Adrenal gland (tissue), 5 donors: Measurements from ENCODE around the gene STRN4.

Source experiments
- POLR2A ChIP-seq, 2 donors: fragments of 450-650 bp; IDR thresholded peaks; one replicate each; pipeline ENCODE4 v1.6.1; 2017; ENCODE audit warnings: antibody characterized with exemption in 2 of 2, mild to moderate bottlenecking in 2 of 2, moderate library complexity in 1 of 2
- TF ChIP-seq, protein P1 (sequence below), 6 experiments: fragments of 450-650 bp in 4 of 6; fragments of 200-600 bp in 2 of 6; sonication (generic) in 1 of 6; IDR thresholded peaks; 1 replicate in 5 of 6; 2 replicates in 1 of 6; pipeline versions ENCODE4 v1.5.1 to v1.8.0; 2016 to 2021; ENCODE audit warnings: antibody characterized with exemption in 6 of 6, mild to moderate bottlenecking in 2 of 6, moderate library complexity in 1 of 6
- donor health status: DM: no; HTN: no; CAD: no.

DNA sequence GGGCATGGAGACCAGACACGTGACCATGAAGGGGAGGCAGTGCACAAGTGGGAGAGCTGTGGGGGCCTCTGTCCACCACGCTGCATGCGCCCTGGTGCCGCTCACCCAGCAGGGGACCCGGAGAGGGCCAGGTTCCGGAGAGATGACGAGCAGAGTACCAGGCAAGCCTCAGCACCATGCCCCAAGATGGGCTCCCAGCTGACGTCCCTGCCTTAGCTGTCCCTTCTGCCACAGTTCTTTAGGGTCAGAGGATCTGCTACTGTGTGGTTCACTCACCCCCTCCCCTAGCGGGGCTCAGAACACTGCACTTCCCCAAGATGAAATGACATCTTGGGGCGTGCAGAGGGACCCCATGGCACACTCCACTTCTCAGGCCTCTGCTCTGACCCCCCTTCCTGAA is 19.7 kb downstream of the STRN4 start:
- TF ChIP-seq, protein P1, sequence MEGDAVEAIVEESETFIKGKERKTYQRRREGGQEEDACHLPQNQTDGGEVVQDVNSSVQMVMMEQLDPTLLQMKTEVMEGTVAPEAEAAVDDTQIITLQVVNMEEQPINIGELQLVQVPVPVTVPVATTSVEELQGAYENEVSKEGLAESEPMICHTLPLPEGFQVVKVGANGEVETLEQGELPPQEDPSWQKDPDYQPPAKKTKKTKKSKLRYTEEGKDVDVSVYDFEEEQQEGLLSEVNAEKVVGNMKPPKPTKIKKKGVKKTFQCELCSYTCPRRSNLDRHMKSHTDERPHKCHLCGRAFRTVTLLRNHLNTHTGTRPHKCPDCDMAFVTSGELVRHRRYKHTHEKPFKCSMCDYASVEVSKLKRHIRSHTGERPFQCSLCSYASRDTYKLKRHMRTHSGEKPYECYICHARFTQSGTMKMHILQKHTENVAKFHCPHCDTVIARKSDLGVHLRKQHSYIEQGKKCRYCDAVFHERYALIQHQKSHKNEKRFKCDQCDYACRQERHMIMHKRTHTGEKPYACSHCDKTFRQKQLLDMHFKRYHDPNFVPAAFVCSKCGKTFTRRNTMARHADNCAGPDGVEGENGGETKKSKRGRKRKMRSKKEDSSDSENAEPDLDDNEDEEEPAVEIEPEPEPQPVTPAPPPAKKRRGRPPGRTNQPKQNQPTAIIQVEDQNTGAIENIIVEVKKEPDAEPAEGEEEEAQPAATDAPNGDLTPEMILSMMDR (IDR thresholded peaks at IDR 0.05): no peak
- TF ChIP-seq POLR2A (IDR thresholded peaks at IDR 0.05): no peak
